OCI-LY3 (cell line): ENCODE data around the gene SUMF1.

Source experiments
- H2AFZ ChIP-seq: fragments of 200-600, 300-600 bp; shearing (Covaris generic); 2 replicates; pipeline ENCODE4 v1.6.0; 2014; ENCODE audit warnings: antibody characterized with exemption, low read depth, low read length
- H3K27ac ChIP-seq: fragments of 200-600, 300-600 bp; sonication (generic); 2 replicates; pipeline ENCODE4 v1.5.1; 2014; ENCODE audit warnings: mild to moderate bottlenecking, low read length, moderate library complexity, mixed read lengths
- H3K27me3 ChIP-seq: fragments of 200-600, 300-600 bp; sonication (generic); 2 replicates; pipeline ENCODE4 v1.6.1; 2014; ENCODE audit warnings: low read depth, low read length, mixed read lengths
- H3K36me3 ChIP-seq: fragments of 200-600, 300-600 bp; sonication (generic); replicated peaks from 2 replicates; pipeline ENCODE3; 2014; ENCODE audit warnings: low read depth, low read length, mixed read lengths
- H3K4me1 ChIP-seq: fragments of 300-600, 200-600 bp; sonication (generic); 2 replicates; pipeline ENCODE4 v1.6.1; 2014; ENCODE audit warnings: low read length, mixed read lengths
- H3K4me2 ChIP-seq: fragments of 200-600, 300-600 bp; sonication (generic); 2 replicates; pipeline ENCODE4 v1.6.1; 2014; ENCODE audit warnings: low read length, mixed read lengths
- H3K4me3 ChIP-seq: fragments of 300-600, 200-600 bp; sonication (generic); 2 replicates; pipeline ENCODE4 v1.5.1; 2014; ENCODE audit warnings: antibody characterized with exemption, mild to moderate bottlenecking, low read length, moderate library complexity
- H3K79me2 ChIP-seq: fragments of 300-600, 200-600 bp; shearing (Covaris generic); 2 replicates; pipeline ENCODE4 v1.6.1; 2014; ENCODE audit warnings: mild to moderate bottlenecking, low read length, mixed read lengths
- H3K9ac ChIP-seq: fragments of 300-600, 200-600 bp; shearing (Covaris generic); 2 replicates; pipeline ENCODE4 v1.6.0; 2014; ENCODE audit warnings: mild to moderate bottlenecking, low read length, moderate library complexity
- H3K9me3 ChIP-seq: fragments of 200-600, 300-600 bp; shearing (Covaris generic); 2 replicates; pipeline ENCODE4 v1.6.1; 2014; ENCODE audit warnings: low read length, mixed read lengths; ENCODE audit not compliant: insufficient read depth
- H4K20me1 ChIP-seq: fragments of 200-600, 300-600 bp; sonication (generic); 2 replicates; pipeline ENCODE4 v1.6.1; 2016; ENCODE audit warnings: low read length, mixed read lengths; ENCODE audit not compliant: insufficient read depth
- CTCF ChIP-seq: fragments of 200-600, 300-600 bp; sonication (generic); IDR thresholded peaks from 2 replicates; pipeline ENCODE4 v1.5.1; 2014; ENCODE audit warnings: antibody characterized with exemption, low read length, low read depth
- EZH2phosphoT487 ChIP-seq: fragments of 200-600 bp; shearing (Covaris generic); IDR thresholded peaks from 2 replicates; pipeline ENCODE4 v1.6.1; 2018; ENCODE audit warnings: antibody characterized with exemption, mixed run types, low read depth

Gene SUMF1

GRCh38 chr3:4512895-4513616 is 46.0 kb upstream of the SUMF1 start:
- H3K9ac ChIP-seq, result no peak overlapping the region
- H2AFZ ChIP-seq, result no peak overlapping the region
- H3K27ac ChIP-seq, result no peak overlapping the region
- H4K20me1 ChIP-seq, result peaks cover 15% of the 10 kb centered on the region; the same call in 1 of the 2 replicates
- H3K36me3 ChIP-seq, result no peaks in the 10 kb centered on the region
- H3K4me2 ChIP-seq, result no peak overlapping the region
- TF ChIP-seq EZH2phosphoT487 (no peak), CTCF (no peak)
- no peaks in the 10 kb centered on the region for H3K79me2 ChIP-seq
- no peak overlapping the region for H3K4me3 ChIP-seq
- H3K27me3 ChIP-seq, result peaks cover 34% of the 10 kb centered on the region
- peaks cover 8% of the 10 kb centered on the region for H3K4me1 ChIP-seq
- no peaks in the 10 kb centered on the region for H3K9me3 ChIP-seq

GRCh38 chr3:4511491-4512262 is 44.6 kb upstream of the SUMF1 start:
- H3K9ac ChIP-seq, result no peak overlapping the region
- peaks cover 48% of the 10 kb centered on the region for H3K27me3 ChIP-seq
- TF ChIP-seq EZH2phosphoT487 (no peak), CTCF (no peak)
- H3K79me2 ChIP-seq, result no peaks in the 10 kb centered on the region
- H3K4me1 ChIP-seq, result peaks cover 20% of the 10 kb centered on the region
- H2AFZ ChIP-seq, result no peak overlapping the region
- no peak overlapping the region for H3K4me2 ChIP-seq
- no peak overlapping the region for H3K4me3 ChIP-seq
- no peaks in the 10 kb centered on the region for H3K36me3 ChIP-seq
- no peaks in the 10 kb centered on the region for H3K9me3 ChIP-seq
- H3K27ac ChIP-seq, result no peak overlapping the region
- peaks cover 20% of the 10 kb centered on the region; the same call in 1 of the 2 replicates for H4K20me1 ChIP-seq

- H3K9ac ChIP-seq, result no peak overlapping the region
- H4K20me1 ChIP-seq, result peaks cover 27% of the 10 kb centered on the region; the same call in 1 of the 2 replicates
- H3K36me3 ChIP-seq, result no peaks in the 10 kb centered on the region
- no peaks in the 10 kb centered on the region for H3K79me2 ChIP-seq
- no peak for TF ChIP-seq EZH2phosphoT487
- no peak for TF ChIP-seq CTCF
- H2AFZ ChIP-seq, result no peak overlapping the region
- H3K9me3 ChIP-seq, result no peaks in the 10 kb centered on the region
- peaks cover 59% of the 10 kb centered on the region for H3K27me3 ChIP-seq
- H3K27ac ChIP-seq, result no peak overlapping the region
- H3K4me2 ChIP-seq, result no peak overlapping the region
- H3K4me1 ChIP-seq, result peaks cover 25% of the 10 kb centered on the region
- no peak overlapping the region for H3K4me3 ChIP-seq
These were observed 43.1 kb upstream of the SUMF1 start for GRCh38 chr3:4509983-4510755.

GRCh38 chr3:4509043-4509442 is 42.0 kb upstream of the SUMF1 start:
- H3K27ac ChIP-seq, result no peak overlapping the region
- H2AFZ ChIP-seq, result no peak overlapping the region
- H4K20me1 ChIP-seq, result peaks cover 27% of the 10 kb centered on the region; the same call in 1 of the 2 replicates
- no peaks in the 10 kb centered on the region for H3K79me2 ChIP-seq
- H3K9me3 ChIP-seq, result no peaks in the 10 kb centered on the region
- TF ChIP-seq EZH2phosphoT487, result no peak
- no peak for TF ChIP-seq CTCF
- H3K27me3 ChIP-seq, result peaks cover 69% of the 10 kb centered on the region
- no peak overlapping the region for H3K4me2 ChIP-seq
- H3K4me3 ChIP-seq, result no peak overlapping the region
- H3K36me3 ChIP-seq, result no peaks in the 10 kb centered on the region
- H3K4me1 ChIP-seq, result peaks cover 34% of the 10 kb centered on the region
- H3K9ac ChIP-seq, result no peak overlapping the region
